Spleen (tissue), 7 donors: Measurements from ENCODE around the gene PTPRK.

Experiments used
- CTCF ChIP-seq, 11 experiments: fragments of 200-600 bp in 7 of 11; fragments of 450-650 bp in 4 of 11; sonication (generic) in 4 of 11; IDR thresholded peaks in 8 of 11; conservative IDR thresholded peaks in 3 of 11; 1 replicate in 7 of 11; 2 replicates in 4 of 11; pipeline versions ENCODE4 v1.4.0 to v1.8.0; 2016 to 2021; ENCODE audit warnings: antibody characterized with exemption in 11 of 11, inconsistent platforms in 4 of 11, mild to moderate bottlenecking in 1 of 11
- POLR2A ChIP-seq, 3 donors: fragments of 450-650 bp; IDR thresholded peaks; one replicate each; pipeline ENCODE4 v1.5.1; 2017; ENCODE audit warnings: antibody characterized with exemption in 3 of 3, mild to moderate bottlenecking in 1 of 3
- POLR2AphosphoS5 ChIP-seq, 3 donors: sonication (generic); formaldehyde crosslinking; IDR thresholded peaks; one replicate each; pipeline ENCODE4 v1.5.1; 2017; ENCODE audit warnings: antibody characterized with exemption in 3 of 3
- donor health status: DM: no; HTN: no; CAD: no; lungs with moderate emphysema.
- donor health status: DM: no; HTN: no; CAD: no.
- donor health status: DM: no; HTN: no; CAD: no.

GRCh38 chr6:128389820-128390534 lies 130.4 kb downstream of the PTPRK start:
- TF ChIP-seq POLR2A (IDR thresholded peaks at IDR 0.05) (no peak), CTCF (IDR thresholded peaks at IDR 0.05 in 8 of 11, conservative IDR thresholded peaks at IDR 0.05 in 3 of 11) (no peak), POLR2AphosphoS5 (IDR thresholded peaks at IDR 0.05) (no peak)
